ENCODE measurements around the gene REXO1.

REXO1 gene

GRCh38 chr19:1825909-1826556, 22.2 kb downstream of the REXO1 start:
- Histone ChIP-seq H2AFZ (ENCODE audit: low read length, unreplicated experiment) (no peak overlapping the region), H3K79me2 (ENCODE audit: control insufficient read depth, insufficient read depth, low read length, unreplicated experiment) (peaks cover 8% of the 10 kb centered on the region), H3K27me3 (ENCODE audit: insufficient read depth, low read length) (no peaks in the 10 kb centered on the region), H3K4me1 (ENCODE audit: control insufficient read depth, insufficient read depth, low read length, unreplicated experiment) (no peaks in the 10 kb centered on the region), H3K36me3 (ENCODE audit: insufficient read depth, low read length) (no peaks in the 10 kb centered on the region), H3K4me3 (ENCODE audit: low read depth, low read length) (no peak overlapping the region), H3K27ac (ENCODE audit: low read depth, low read length) (no peak overlapping the region)

- Histone ChIP-seq H3K79me2 (ENCODE audit: control insufficient read depth, insufficient read depth, low read length, unreplicated experiment) (peaks cover 3% of the 10 kb centered on the region), H2AFZ (ENCODE audit: low read length, unreplicated experiment) (no peak overlapping the region), H3K27ac (ENCODE audit: low read depth, low read length) (no peak overlapping the region), H3K36me3 (ENCODE audit: insufficient read depth, low read length) (no peaks in the 10 kb centered on the region), H3K27me3 (ENCODE audit: insufficient read depth, low read length) (no peaks in the 10 kb centered on the region), H3K4me1 (ENCODE audit: control insufficient read depth, insufficient read depth, low read length, unreplicated experiment) (no peaks in the 10 kb centered on the region), H3K4me3 (ENCODE audit: low read depth, low read length) (no peak overlapping the region)
Measured at GRCh38 chr19:1824252-1824622, 24.0 kb downstream of the REXO1 start.

DNA sequence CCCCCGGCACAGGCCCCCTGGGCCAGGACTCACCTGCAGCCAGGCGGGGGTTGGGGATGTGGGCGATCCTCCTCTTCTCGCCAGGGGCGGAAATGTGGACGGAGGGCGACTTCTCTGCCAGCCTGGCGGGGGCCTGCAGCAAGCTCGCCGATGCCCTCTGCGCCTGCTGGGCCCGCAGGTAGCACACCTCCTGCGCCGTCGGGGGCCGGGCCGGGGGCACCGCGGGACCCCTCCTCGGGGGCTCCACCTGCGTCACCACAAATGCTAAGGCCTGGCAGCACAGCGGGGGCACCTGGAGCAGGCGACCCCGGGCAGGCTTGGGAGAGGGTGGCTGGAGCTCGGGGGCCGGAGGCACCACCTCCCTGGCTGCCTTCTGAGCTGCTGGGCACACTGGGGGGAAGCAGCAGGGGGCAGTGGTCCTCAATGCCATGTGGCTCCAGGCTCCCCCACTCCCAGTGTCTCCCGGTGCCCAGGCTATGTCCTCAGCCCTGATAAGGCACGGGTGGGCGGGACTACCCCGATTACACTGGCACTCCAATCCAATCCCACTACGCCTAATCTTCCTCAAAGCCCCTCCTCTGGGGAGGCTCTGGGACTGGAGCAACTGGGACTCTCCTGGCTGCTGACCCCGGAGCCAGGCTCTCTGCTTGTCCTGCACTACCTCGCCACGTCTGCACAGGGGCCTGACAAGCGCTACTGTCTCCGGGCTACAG, 24.6 kb downstream of the REXO1 start:
- no peaks in the 10 kb centered on the region for H3K27me3 ChIP-seq (ENCODE audit: insufficient read depth, low read length)
- H3K4me1 ChIP-seq (ENCODE audit: control insufficient read depth, insufficient read depth, low read length, unreplicated experiment), result no peaks in the 10 kb centered on the region
- no peaks in the 10 kb centered on the region for H3K36me3 ChIP-seq (ENCODE audit: insufficient read depth, low read length)
- peaks cover 3% of the 10 kb centered on the region for H3K79me2 ChIP-seq (ENCODE audit: control insufficient read depth, insufficient read depth, low read length, unreplicated experiment)
- no peak overlapping the region for H3K4me3 ChIP-seq (ENCODE audit: low read depth, low read length)
- no peak overlapping the region for H2AFZ ChIP-seq (ENCODE audit: low read length, unreplicated experiment)
- H3K27ac ChIP-seq (ENCODE audit: low read depth, low read length), result no peak overlapping the region

DNA sequence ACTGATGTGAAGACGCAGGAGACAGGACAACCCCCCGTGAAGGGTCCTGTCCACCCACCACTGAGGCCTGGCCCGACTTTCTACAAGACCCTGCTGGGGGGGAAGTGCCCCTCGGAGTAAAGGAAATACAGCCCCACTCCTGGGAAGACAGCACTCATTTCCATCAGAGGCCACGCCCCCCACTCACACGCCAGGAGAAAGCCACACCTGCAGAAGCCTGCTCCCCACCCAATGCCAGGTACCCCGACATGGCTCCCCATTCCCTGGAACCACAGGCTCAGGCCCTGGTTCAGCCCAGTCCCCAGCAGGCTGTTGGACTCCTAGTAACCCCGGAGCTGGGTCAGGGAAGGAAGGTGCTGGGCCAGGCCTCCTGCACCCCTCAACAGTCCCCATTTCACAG, 25.3 kb downstream of the REXO1 start:
- Histone ChIP-seq H3K4me3 (ENCODE audit: low read depth, low read length) (no peak overlapping the region), H3K4me1 (ENCODE audit: control insufficient read depth, insufficient read depth, low read length, unreplicated experiment) (no peaks in the 10 kb centered on the region), H3K79me2 (ENCODE audit: control insufficient read depth, insufficient read depth, low read length, unreplicated experiment) (peaks cover 3% of the 10 kb centered on the region), H3K36me3 (ENCODE audit: insufficient read depth, low read length) (no peaks in the 10 kb centered on the region), H3K27me3 (ENCODE audit: insufficient read depth, low read length) (no peaks in the 10 kb centered on the region), H2AFZ (ENCODE audit: low read length, unreplicated experiment) (no peak overlapping the region), H3K27ac (ENCODE audit: low read depth, low read length) (no peak overlapping the region)

DNA sequence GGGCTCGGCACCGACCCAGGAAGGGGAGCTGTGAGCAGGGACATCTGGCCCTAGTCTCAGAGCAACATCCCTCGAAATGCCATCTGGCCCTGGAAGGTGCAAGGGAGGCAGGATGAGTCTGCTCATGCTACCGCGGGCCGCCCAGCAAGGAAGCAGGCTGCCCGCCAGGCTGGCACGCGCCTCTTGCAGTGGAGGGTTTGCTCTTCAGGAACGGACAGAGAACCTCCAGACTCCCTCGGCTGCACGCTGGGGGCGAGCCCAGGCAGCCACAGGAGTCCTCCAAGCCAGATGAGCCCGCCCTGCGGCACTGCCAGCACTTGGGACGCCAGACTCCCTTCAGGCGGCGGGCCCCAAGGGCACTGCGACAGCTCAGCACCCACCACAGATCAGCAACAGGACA, 26.1 kb downstream of the REXO1 start:
- Histone ChIP-seq H3K27me3 (ENCODE audit: insufficient read depth, low read length) (no peaks in the 10 kb centered on the region), H3K4me1 (ENCODE audit: control insufficient read depth, insufficient read depth, low read length, unreplicated experiment) (no peaks in the 10 kb centered on the region), H2AFZ (ENCODE audit: low read length, unreplicated experiment) (no peak overlapping the region), H3K27ac (ENCODE audit: low read depth, low read length) (no peak overlapping the region), H3K4me3 (ENCODE audit: low read depth, low read length) (no peak overlapping the region), H3K36me3 (ENCODE audit: insufficient read depth, low read length) (no peaks in the 10 kb centered on the region), H3K79me2 (ENCODE audit: control insufficient read depth, insufficient read depth, low read length, unreplicated experiment) (peaks cover 3% of the 10 kb centered on the region)

DNA sequence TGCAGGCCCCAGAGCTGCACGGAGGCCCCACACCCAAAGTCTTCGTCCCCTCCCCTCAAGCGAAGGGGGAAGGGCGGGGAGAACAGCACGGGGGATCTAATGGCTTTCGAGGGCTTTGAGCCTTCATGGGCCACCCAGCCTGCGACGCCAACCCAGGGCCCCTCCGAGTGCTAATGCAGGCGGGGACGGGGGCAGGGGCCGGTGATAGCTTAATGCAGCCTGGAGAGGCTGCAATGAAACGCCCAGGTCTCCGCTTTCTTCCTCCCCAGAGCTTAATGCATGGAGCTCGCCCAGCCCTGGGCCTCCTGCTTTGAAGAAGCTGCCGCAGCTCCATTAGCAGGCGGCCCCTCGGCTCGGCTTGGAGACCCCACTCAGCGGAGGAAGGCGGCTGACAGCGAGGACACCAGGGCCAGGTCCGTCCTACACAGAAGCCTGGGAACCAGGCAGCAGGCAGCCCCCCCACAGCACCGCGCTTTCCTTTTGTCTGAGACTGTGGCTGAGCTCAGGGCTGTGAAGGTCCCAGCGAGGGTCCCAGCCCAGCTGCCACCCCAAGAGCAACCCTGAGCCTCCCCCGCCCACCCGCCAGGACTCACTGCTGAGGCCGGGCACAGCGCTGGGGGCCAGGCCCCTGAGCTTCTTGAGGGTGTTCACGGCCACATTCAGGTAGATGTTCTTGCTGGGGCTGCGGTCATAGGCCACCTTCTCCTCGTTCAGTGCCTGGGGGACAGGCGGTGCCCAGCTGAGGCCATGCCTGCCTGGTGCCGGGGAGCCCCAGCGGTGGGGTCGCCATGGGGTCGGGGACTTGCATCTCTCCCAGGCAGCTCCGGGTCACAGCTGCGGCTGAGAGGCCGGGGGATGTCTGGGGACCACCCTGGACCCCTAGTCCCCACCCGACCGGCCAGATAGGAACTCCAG, 28.7 kb downstream of the REXO1 start:
- no peaks in the 10 kb centered on the region for H3K27me3 ChIP-seq (ENCODE audit: insufficient read depth, low read length)
- no peaks in the 10 kb centered on the region for H3K36me3 ChIP-seq (ENCODE audit: insufficient read depth, low read length)
- no peak overlapping the region for H2AFZ ChIP-seq (ENCODE audit: low read length, unreplicated experiment)
- H3K27ac ChIP-seq (ENCODE audit: low read depth, low read length), result no peak overlapping the region
- no peaks in the 10 kb centered on the region for H3K4me1 ChIP-seq (ENCODE audit: control insufficient read depth, insufficient read depth, low read length, unreplicated experiment)
- no peak overlapping the region for H3K4me3 ChIP-seq (ENCODE audit: low read depth, low read length)
- H3K79me2 ChIP-seq (ENCODE audit: control insufficient read depth, insufficient read depth, low read length, unreplicated experiment), result no peaks in the 10 kb centered on the region

DNA sequence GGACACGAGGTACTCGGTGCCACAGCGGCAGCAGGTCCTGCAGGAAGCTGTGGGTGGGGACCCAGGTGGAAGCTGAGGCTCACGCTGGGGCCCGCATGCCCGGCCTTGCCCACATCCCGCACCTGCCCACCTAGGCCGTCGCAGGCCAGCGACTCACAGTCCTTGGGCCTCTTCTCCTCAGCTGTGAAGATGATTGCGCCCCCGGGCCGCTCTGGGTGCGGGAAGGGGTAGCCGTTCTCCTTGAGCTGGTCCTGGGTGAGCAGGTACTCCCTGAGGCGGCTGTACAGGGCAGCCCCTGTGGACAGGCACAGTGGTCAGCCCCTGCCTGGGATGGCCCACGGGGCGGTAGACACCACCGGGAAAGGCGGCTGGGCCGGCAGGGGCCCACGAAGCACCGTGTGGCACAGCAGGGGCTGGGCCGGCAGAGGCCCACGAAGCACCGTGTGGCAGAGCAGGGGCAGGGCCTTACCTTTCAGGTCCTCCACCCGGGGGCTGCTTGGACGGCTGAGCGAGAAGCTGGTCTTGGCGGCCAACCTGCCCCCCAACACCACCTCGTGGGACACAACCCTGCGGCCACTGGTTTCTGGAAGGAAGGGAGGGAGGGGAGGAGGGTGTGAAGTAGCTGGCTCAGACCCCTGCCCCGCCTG, 29.6 kb downstream of the REXO1 start:
- Histone ChIP-seq H3K4me3 (ENCODE audit: low read depth, low read length) (no peak overlapping the region), H3K27me3 (ENCODE audit: insufficient read depth, low read length) (no peaks in the 10 kb centered on the region), H2AFZ (ENCODE audit: low read length, unreplicated experiment) (no peak overlapping the region), H3K36me3 (ENCODE audit: insufficient read depth, low read length) (no peaks in the 10 kb centered on the region), H3K79me2 (ENCODE audit: control insufficient read depth, insufficient read depth, low read length, unreplicated experiment) (no peaks in the 10 kb centered on the region), H3K4me1 (ENCODE audit: control insufficient read depth, insufficient read depth, low read length, unreplicated experiment) (no peaks in the 10 kb centered on the region), H3K27ac (ENCODE audit: low read depth, low read length) (no peak overlapping the region)

GRCh38 chr19:1817553-1818179, 30.6 kb downstream of the REXO1 start:
- H3K36me3 ChIP-seq (ENCODE audit: insufficient read depth, low read length), result no peaks in the 10 kb centered on the region
- H3K27ac ChIP-seq (ENCODE audit: low read depth, low read length), result no peak overlapping the region
- no peaks in the 10 kb centered on the region for H3K79me2 ChIP-seq (ENCODE audit: control insufficient read depth, insufficient read depth, low read length, unreplicated experiment)
- no peak overlapping the region for H3K4me3 ChIP-seq (ENCODE audit: low read depth, low read length)
- no peaks in the 10 kb centered on the region for H3K4me1 ChIP-seq (ENCODE audit: control insufficient read depth, insufficient read depth, low read length, unreplicated experiment)
- no peak overlapping the region for H2AFZ ChIP-seq (ENCODE audit: low read length, unreplicated experiment)
- no peaks in the 10 kb centered on the region for H3K27me3 ChIP-seq (ENCODE audit: insufficient read depth, low read length)

GRCh38 chr19:1816530-1817298, 31.6 kb downstream of the REXO1 start:
- Histone ChIP-seq H3K4me1 (ENCODE audit: control insufficient read depth, insufficient read depth, low read length, unreplicated experiment) (peaks cover 1% of the 10 kb centered on the region), H3K27ac (ENCODE audit: low read depth, low read length) (no peak overlapping the region), H3K27me3 (ENCODE audit: insufficient read depth, low read length) (no peaks in the 10 kb centered on the region), H2AFZ (ENCODE audit: low read length, unreplicated experiment) (no peak overlapping the region), H3K4me3 (ENCODE audit: low read depth, low read length) (no peak overlapping the region), H3K36me3 (ENCODE audit: insufficient read depth, low read length) (no peaks in the 10 kb centered on the region), H3K79me2 (ENCODE audit: control insufficient read depth, insufficient read depth, low read length, unreplicated experiment) (no peaks in the 10 kb centered on the region)
